Activated CD8-positive, alpha-beta T cell treated with anti-CD3 and anti-CD28 coated beads for 36 hours (primary cell): ENCODE data around the gene ITIH5. TPM values are rescaled to one million over a fixed set of nuclear protein-coding genes. Genes with fewer than 3 reads are reported as not detected.

Source experiments
- ATAC-seq: fragments of 200-7000 bp; cut with Tn5 transposase; one replicate; pipeline ENCODE4 v1.10.0; 2021; ENCODE audit warnings: mild to moderate bottlenecking, moderate library complexity
- CTCF ChIA-PET: fragments of 350-600 bp; sonication (Branson Sonifier 250); formaldehyde crosslinking; loops from one replicate; lab custom pipeline; 2021; ENCODE audit warnings: antibody characterized with exemption; lab: Charles Lee
- POLR2A ChIA-PET: fragments of 350-600 bp; sonication (Branson Sonifier 250); formaldehyde crosslinking; loops from one replicate; lab custom pipeline; 2021; ENCODE audit warnings: antibody characterized with exemption; lab: Charles Lee
- DNase-seq: peaks from one replicate; pipeline ENCODE4 v3.0.0-alpha.2; 2020
- H3K27ac Mint-ChIP-seq: one replicate; pipeline ENCODE4 v1.8.0; 2021; ENCODE audit warnings: mild to moderate bottlenecking, mixed read lengths
- H3K27me3 Mint-ChIP-seq: one replicate; pipeline ENCODE4 v1.8.0; 2021; ENCODE audit warnings: mixed read lengths
- H3K36me3 Mint-ChIP-seq: one replicate; pipeline ENCODE4 v1.8.0; 2021; ENCODE audit warnings: low read depth, mixed read lengths
- H3K4me1 Mint-ChIP-seq: one replicate; pipeline ENCODE4 v1.8.0; 2021; ENCODE audit warnings: low read depth, mixed read lengths
- H3K4me3 Mint-ChIP-seq: one replicate; pipeline ENCODE4 v1.8.0; 2021; ENCODE audit warnings: mild to moderate bottlenecking, moderate library complexity, mixed read lengths
- H3K9me3 Mint-ChIP-seq: one replicate; pipeline ENCODE4 v1.8.0; 2021; ENCODE audit warnings: mixed read lengths
- intact Hi-C: fragments of 100-400 bp; cut with micrococcal nuclease; formaldehyde crosslinking; loops from one replicate; pipeline ENCODE4 v1.10.0; 2022
- total RNA-seq, 2 experiments: library from RNA; stranded (reverse); gene quantifications; one replicate each; pipeline ENCODE4 v1.2.3, GENCODE V29; 2021
- TF ChIP-seq, protein P1 (sequence below): fragments of 200-600 bp; IDR thresholded peaks from one replicate; pipeline ENCODE4 v1.8.0; 2022; ENCODE audit warnings: antibody characterized with exemption, mild to moderate bottlenecking

ITIH5 gene
- total RNA-seq, 2 experiments from 2014 or later = not detected

DNA sequence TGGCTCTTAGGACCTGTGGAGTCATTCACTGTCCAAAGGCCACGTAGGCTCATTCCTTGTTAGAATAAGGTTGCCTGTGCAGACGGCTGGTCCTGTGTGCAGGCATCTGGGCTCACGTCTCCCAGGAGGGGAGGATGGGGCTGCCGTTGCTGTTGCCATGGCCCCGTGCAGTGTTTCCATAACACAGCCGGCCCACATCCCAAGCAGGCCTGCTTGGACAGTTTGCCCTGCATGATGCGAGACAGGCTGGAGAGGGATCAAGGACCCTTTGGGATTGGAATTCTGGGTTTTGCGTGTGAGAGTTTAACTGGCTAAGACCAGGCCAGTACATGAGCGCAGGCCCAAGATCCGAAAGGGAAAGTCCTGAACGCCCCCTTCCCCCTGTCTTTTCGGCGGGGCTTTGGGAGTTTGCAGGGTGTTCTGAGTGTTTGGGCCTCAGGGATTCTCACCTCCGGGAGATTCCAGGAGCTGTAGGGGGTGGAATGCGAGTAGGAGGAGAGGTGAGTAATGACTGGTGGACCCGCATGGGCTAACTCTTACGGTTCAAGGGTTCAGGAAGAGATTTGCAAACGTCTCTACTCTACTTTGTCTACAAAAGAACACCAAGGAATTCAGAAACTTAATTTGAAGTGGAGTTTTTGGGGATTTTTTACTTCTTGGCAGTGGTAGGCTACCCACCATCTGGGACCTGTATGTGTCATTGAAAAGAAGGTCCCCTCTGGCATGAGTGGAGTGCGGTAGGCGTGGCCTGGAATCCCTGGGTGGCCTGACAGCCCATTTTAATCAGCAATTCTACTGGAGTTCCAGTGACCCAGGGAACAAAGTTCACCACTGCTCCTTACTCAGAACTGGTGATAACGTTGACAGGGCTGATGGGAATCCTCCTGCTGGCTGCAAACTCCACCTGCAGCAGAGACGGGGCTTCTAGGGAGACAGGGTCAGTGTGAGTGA, 125.4 kb downstream of the ITIH5 start:
- ATAC-seq (no peak), DNase-seq (no peak)
- no peaks in the 10 kb centered on the region for H3K27me3 Mint-ChIP-seq
- no peak overlapping the region for H3K4me3 Mint-ChIP-seq
- intact Hi-C loops = no loop called here
- peaks cover 13% of the 10 kb centered on the region for H3K9me3 Mint-ChIP-seq
- POLR2A ChIA-PET = no interaction called here
- CTCF ChIA-PET = no interaction called here
- H3K36me3 Mint-ChIP-seq = peaks cover 8% of the 10 kb centered on the region
- TF ChIP-seq, protein P1, sequence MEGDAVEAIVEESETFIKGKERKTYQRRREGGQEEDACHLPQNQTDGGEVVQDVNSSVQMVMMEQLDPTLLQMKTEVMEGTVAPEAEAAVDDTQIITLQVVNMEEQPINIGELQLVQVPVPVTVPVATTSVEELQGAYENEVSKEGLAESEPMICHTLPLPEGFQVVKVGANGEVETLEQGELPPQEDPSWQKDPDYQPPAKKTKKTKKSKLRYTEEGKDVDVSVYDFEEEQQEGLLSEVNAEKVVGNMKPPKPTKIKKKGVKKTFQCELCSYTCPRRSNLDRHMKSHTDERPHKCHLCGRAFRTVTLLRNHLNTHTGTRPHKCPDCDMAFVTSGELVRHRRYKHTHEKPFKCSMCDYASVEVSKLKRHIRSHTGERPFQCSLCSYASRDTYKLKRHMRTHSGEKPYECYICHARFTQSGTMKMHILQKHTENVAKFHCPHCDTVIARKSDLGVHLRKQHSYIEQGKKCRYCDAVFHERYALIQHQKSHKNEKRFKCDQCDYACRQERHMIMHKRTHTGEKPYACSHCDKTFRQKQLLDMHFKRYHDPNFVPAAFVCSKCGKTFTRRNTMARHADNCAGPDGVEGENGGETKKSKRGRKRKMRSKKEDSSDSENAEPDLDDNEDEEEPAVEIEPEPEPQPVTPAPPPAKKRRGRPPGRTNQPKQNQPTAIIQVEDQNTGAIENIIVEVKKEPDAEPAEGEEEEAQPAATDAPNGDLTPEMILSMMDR = no peak
- no peak overlapping the region for H3K27ac Mint-ChIP-seq
- peaks cover 16% of the 10 kb centered on the region for H3K4me1 Mint-ChIP-seq

DNA sequence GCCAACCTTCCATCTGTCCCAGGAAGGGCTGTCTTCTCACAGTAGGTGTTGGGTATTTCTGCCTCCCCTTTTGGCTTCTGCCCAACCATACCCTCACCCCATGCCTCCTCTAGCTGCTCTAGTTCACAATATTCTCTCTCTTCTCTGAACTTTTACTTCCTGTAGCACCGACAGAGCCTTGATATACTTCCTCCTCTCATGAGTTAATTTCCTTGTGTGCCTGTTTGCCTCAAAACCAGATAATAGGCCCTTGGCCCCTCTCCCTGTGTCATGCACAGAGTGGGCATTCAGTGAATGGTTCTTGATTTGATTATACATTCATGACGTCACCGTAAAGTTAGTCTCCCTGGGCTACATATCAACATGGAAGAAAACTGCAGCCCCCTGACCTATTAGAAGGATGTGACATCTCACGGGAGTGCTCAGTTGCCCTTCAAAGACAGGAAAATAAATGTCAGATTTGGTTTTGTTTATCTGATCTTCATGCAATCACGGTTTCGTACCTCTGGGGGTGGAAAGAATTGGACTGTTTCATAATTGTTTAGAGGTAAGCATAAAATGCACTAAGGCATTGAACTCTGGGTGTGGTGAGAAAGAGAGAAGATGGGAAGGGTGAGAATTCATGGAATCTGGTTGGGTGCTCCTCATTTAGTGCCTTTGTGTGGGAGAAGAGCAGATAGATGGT, 127.7 kb downstream of the ITIH5 start:
- DNase-seq = peak; percentile 57
- peak overlapping the region; percentile 4 for H3K4me3 Mint-ChIP-seq
- peak; percentile 94 for ATAC-seq
- CTCF ChIA-PET = interaction anchor here (1.6 to 2.2 kb wide), 2 partner anchors 13 to 149 kb away, joined by 3 to 11 read pairs; no protein-coding TSS in a partner anchor
- POLR2A ChIA-PET = no interaction called here
- TF ChIP-seq, protein P1 = no peak
- H3K9me3 Mint-ChIP-seq = peaks cover 13% of the 10 kb centered on the region
- intact Hi-C loops = no loop called here
- peaks cover 8% of the 10 kb centered on the region for H3K36me3 Mint-ChIP-seq
- H3K27me3 Mint-ChIP-seq = no peaks in the 10 kb centered on the region
- peak overlapping the region; percentile 89 for H3K27ac Mint-ChIP-seq
- peaks cover 16% of the 10 kb centered on the region for H3K4me1 Mint-ChIP-seq

DNA sequence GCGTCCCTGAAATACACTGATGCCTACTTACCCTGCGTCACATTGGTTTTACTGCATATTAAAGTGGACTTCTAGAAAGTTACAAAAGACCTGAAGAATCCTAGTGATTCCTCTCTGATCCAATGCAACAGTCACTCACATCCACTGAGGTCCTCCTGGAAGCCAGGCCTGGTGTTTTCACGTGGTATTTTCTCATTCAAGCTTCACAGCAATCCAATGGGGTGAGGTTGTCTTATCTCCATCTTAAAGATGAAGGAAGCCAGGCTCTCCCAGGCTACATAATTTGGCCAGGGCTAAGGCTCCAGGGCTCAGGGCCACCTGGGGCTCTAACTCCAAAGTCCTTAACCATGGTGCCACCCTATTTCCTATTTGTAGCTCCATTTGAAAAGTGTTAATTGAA, 129.6 kb downstream of the ITIH5 start:
- peaks cover 16% of the 10 kb centered on the region for H3K4me1 Mint-ChIP-seq
- CTCF ChIA-PET = interaction anchor here (1.2 to 2.2 kb wide), 4 partner anchors 11 to 617 kb away, joined by 3 to 12 read pairs (median 7); no protein-coding TSS in a partner anchor
- H3K4me3 Mint-ChIP-seq = no peak overlapping the region
- intact Hi-C loops = no loop called here
- no peak for ATAC-seq
- peaks cover 8% of the 10 kb centered on the region for H3K36me3 Mint-ChIP-seq
- TF ChIP-seq, protein P1 = no peak
- H3K27ac Mint-ChIP-seq = no peak overlapping the region
- DNase-seq = no peak
- peaks cover 13% of the 10 kb centered on the region for H3K9me3 Mint-ChIP-seq
- POLR2A ChIA-PET = no interaction called here
- peaks cover 2% of the 10 kb centered on the region for H3K27me3 Mint-ChIP-seq

DNA sequence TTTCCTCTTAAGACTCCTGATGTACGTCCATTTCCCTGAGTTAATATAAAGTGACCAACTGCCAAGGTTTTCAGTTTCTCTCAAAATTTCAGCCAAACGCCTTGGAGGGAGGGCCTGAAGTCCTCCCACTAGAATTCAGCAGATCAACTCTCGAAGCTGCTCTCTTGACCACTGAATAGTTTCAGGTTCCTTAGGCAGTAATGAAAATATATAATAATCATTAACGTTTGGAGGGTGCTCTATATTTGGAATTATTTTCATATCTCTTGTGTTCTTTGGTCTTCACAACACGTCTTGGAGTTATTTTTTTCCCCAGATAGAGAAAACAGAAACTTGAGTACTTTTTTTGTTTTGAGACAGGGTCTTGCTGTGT, 132.3 kb downstream of the ITIH5 start:
- intact Hi-C loops = no loop called here
- H3K4me3 Mint-ChIP-seq = no peak overlapping the region
- POLR2A ChIA-PET = interaction anchor here (1.1 kb wide), 1 partner anchor 88 kb away, joined by 3 read pairs; no protein-coding TSS in a partner anchor
- no peak overlapping the region for H3K27ac Mint-ChIP-seq
- H3K9me3 Mint-ChIP-seq = peaks cover 13% of the 10 kb centered on the region
- H3K27me3 Mint-ChIP-seq = peaks cover 6% of the 10 kb centered on the region
- ATAC-seq = no peak
- no peak for DNase-seq
- TF ChIP-seq, protein P1 = no peak
- CTCF ChIA-PET = interaction anchor here (2.0 to 3.3 kb wide), 2 partner anchors 9 to 153 kb away, joined by 5 to 20 read pairs; no protein-coding TSS in a partner anchor
- H3K36me3 Mint-ChIP-seq = peaks cover 8% of the 10 kb centered on the region
- H3K4me1 Mint-ChIP-seq = peaks cover 14% of the 10 kb centered on the region
